ENCODE measurements around the gene CD48. TPM values are rescaled to one million over a fixed set of nuclear protein-coding genes. Genes with fewer than 3 reads are reported as not detected.
"Not testable (repeated sequence)": the region's sequence is repeated elsewhere in the genome, so short reads cannot be mapped to it uniquely, and the experiment has no call there.

Gene CD48
- total and polyA plus RNA-seq, 2 donors = 157 to 208 TPM

DNA sequence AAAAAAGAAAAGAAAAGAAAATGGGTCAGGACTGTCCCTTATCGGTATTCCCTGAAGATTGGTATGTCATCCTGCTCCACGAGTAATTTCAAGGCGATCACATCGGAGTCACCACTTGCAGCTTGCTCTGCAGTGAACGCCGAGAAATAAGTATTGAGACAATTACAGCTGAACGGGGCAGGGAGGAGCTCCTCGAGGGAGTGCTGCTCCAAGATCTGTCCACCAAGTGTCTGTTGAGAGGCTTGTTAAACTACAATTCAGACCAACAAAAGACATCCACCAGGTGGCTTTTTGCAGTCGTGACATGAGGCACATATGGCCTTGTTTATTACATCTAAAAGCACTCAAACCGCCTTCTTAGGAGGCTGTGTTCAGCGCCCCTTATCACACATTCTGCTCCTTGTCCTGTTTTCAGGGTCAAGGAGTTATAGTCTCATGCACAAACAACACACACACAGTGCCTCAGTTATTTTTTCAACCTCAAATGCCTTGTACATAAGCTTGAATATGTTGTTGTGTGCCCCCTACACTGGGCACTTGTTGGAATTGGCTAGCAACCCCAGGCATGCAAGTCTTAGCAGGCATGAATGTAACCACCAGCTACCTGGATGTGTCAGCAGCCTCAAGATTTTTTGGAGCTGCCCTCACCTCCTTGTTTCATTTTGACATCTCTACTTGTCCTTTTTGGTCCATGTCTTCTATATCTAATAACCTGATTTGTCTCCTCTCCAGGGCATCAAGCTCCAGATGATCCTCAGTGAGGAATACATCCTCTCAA is 13.0 kb upstream of the CD48 start:
- Histone ChIP-seq H3K9me3 (ENCODE audit: control insufficient read depth in 2 of 2, insufficient read depth in 1 of 2, low read length in 1 of 2) (no peaks in the 10 kb centered on the region), H3K36me3 (ENCODE audit: control insufficient read depth in 2 of 2, insufficient read depth in 2 of 2, low read length in 1 of 2) (no peaks in the 10 kb centered on the region), H3K27ac (ENCODE audit: low read depth in 1 of 2, low read length in 1 of 2) (no peak overlapping the region), H3K27me3 (ENCODE audit: control insufficient read depth in 2 of 2, insufficient read depth in 1 of 2, low read length in 1 of 2) (no peaks in the 10 kb centered on the region), H3K4me1 (ENCODE audit: control insufficient read depth in 2 of 2, insufficient read depth in 2 of 2, low read length in 2 of 2) (peaks cover 11 to 43% of the 10 kb centered on the region in 2 donors), H3K4me3 (ENCODE audit: low read length in 2 of 2) (no peak overlapping the region)
- peak in 3 of 9 donors; percentile 49 to 81 (median 49) for DNase-seq (ENCODE audit: low read depth in 6 of 9, low spot score in 9 of 9)
- 84% methylated on average over 11 of the region's 11 CpGs for WGBS

DNA sequence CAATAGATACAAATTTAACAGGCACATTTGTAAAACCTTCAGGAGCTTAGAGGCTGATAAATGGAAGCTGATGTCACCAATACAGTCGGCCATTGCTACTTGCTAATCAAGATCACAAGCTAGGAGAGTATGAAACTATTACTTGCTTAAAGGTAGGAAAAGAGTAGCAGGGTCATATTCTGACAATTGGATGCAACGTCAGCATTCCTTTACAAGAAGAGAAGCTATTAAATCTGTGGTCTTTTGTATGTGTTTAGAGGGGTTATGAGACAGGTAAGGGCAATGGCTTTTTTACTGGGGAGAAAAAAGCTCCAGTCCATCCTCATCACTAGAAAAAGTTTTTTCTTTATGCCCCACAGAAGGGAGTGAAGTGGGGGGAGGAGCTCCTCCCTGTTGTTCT is 11.7 kb upstream of the CD48 start:
- Histone ChIP-seq H3K36me3 (ENCODE audit: control insufficient read depth in 2 of 2, insufficient read depth in 2 of 2, low read length in 1 of 2) (no peaks in the 10 kb centered on the region), H3K27me3 (ENCODE audit: control insufficient read depth in 2 of 2, insufficient read depth in 1 of 2, low read length in 1 of 2) (no peaks in the 10 kb centered on the region), H3K4me3 (ENCODE audit: low read length in 2 of 2) (no peak overlapping the region), H3K4me1 (ENCODE audit: control insufficient read depth in 2 of 2, insufficient read depth in 2 of 2, low read length in 2 of 2) (peaks cover 11 to 43% of the 10 kb centered on the region in 2 donors), H3K27ac (ENCODE audit: low read depth in 1 of 2, low read length in 1 of 2) (no peak overlapping the region), H3K9me3 (ENCODE audit: control insufficient read depth in 2 of 2, insufficient read depth in 1 of 2, low read length in 1 of 2) (no peaks in the 10 kb centered on the region)
- no peak for DNase-seq (ENCODE audit: low read depth in 6 of 9, low spot score in 9 of 9)
- 92% methylated on average over 2 of the region's 2 CpGs for WGBS

DNA sequence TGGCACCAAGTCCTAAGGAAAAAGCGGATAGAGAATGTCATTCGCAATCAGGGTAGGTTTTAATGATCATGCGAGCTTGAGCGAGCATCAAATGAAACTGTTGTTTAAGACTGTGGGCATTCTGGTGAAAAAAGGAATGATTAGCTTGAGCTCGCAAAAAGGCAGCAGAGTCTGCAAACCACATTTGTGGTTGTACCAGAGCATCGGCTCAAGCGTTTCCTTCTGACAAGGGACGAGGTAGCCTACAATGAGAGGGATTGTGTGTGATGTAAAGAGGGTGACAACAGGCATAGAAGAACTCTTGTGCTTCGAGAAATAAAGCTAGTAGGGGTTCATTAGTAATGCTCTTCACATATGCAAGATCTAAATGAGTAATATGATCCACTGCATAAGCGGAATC is 11.1 kb upstream of the CD48 start:
- Histone ChIP-seq H3K4me1 (ENCODE audit: control insufficient read depth in 2 of 2, insufficient read depth in 2 of 2, low read length in 2 of 2) (peaks cover 11 to 44% of the 10 kb centered on the region in 2 donors), H3K27me3 (ENCODE audit: control insufficient read depth in 2 of 2, insufficient read depth in 1 of 2, low read length in 1 of 2) (no peaks in the 10 kb centered on the region), H3K4me3 (ENCODE audit: low read length in 2 of 2) (no peak overlapping the region), H3K36me3 (ENCODE audit: control insufficient read depth in 2 of 2, insufficient read depth in 2 of 2, low read length in 1 of 2) (no peaks in the 10 kb centered on the region), H3K27ac (ENCODE audit: low read depth in 1 of 2, low read length in 1 of 2) (no peak overlapping the region), H3K9me3 (ENCODE audit: control insufficient read depth in 2 of 2, insufficient read depth in 1 of 2, low read length in 1 of 2) (no peaks in the 10 kb centered on the region)
- no peak for DNase-seq (ENCODE audit: low read depth in 6 of 9, low spot score in 9 of 9)
- WGBS = 42% methylated on average over 10 of the region's 10 CpGs

DNA sequence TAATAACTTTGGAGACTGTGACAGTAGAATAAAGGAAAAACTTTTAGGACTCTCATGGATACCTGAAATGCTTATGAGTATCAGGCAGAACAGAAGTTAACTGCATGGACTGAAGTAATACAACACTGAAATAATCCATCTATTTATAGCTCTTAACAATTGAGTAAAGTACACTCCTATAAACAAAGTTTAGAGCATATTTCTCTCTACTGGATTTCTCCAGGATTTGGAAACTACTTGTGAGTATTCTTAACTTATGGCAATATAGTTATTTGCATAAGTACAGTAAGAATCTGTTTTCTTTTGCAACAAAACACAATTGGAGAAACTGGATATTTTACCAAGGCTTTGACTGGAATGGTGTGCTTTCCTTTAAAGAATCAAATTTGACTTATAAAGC is 9.9 kb upstream of the CD48 start:
- Histone ChIP-seq H3K27me3 (ENCODE audit: control insufficient read depth in 2 of 2, insufficient read depth in 1 of 2, low read length in 1 of 2) (no peaks in the 10 kb centered on the region), H3K36me3 (ENCODE audit: control insufficient read depth in 2 of 2, insufficient read depth in 2 of 2, low read length in 1 of 2) (no peaks in the 10 kb centered on the region), H3K4me1 (ENCODE audit: control insufficient read depth in 2 of 2, insufficient read depth in 2 of 2, low read length in 2 of 2) (peaks cover 9 to 49% of the 10 kb centered on the region in 2 donors), H3K4me3 (ENCODE audit: low read length in 2 of 2) (no peak overlapping the region), H3K9me3 (ENCODE audit: control insufficient read depth in 2 of 2, insufficient read depth in 1 of 2, low read length in 1 of 2) (no peaks in the 10 kb centered on the region), H3K27ac (ENCODE audit: low read depth in 1 of 2, low read length in 1 of 2) (no peak overlapping the region)
- DNase-seq (ENCODE audit: low read depth in 6 of 9, low spot score in 9 of 9) = no peak

DNA sequence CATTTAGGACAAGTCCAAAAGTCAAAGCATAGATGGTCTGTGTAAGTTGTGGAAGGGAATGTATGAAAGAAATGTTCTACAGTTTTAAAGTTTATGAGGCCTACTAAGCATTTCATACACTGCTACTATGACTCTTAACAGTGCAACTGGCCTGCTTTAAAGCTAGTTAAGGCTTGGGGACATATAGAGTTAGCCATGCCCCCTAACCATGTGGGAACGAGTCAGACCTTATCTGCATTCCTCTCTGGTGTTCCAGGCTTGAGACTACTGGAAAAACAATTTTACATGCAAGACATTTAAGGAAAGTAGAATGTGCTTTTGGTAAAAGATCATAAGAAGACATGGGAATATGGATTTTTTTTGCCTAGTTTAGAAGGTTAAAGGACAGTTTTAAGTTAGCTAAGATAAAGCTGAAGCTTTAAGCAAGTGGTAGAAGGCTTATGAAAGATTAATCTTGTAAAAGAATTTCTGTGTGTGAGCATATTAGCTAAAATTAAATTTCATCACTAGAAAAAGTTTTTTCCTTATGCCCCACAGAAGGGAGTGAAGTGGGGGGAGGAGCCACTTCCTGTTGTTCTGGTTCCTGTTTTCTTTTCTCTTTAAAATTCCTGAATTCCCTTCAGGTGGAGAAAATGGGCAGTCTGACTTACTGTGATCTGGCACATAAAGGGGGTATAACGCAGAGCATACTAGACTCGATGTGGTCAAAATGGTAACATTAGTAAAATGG is 8.9 kb upstream of the CD48 start:
- Histone ChIP-seq H3K4me1 (ENCODE audit: control insufficient read depth in 2 of 2, insufficient read depth in 2 of 2, low read length in 2 of 2) (peaks cover 8 to 42% of the 10 kb centered on the region in 2 donors), H3K27ac (ENCODE audit: low read depth in 1 of 2, low read length in 1 of 2) (no peak overlapping the region), H3K36me3 (ENCODE audit: control insufficient read depth in 2 of 2, insufficient read depth in 2 of 2, low read length in 1 of 2) (no peaks in the 10 kb centered on the region), H3K4me3 (ENCODE audit: low read length in 2 of 2) (no peak overlapping the region), H3K9me3 (ENCODE audit: control insufficient read depth in 2 of 2, insufficient read depth in 1 of 2, low read length in 1 of 2) (no peaks in the 10 kb centered on the region), H3K27me3 (ENCODE audit: control insufficient read depth in 2 of 2, insufficient read depth in 1 of 2, low read length in 1 of 2) (no peaks in the 10 kb centered on the region)
- WGBS = 97% methylated on average over 3 of the region's 3 CpGs
- no peak for DNase-seq (ENCODE audit: low read depth in 6 of 9, low spot score in 9 of 9)

DNA sequence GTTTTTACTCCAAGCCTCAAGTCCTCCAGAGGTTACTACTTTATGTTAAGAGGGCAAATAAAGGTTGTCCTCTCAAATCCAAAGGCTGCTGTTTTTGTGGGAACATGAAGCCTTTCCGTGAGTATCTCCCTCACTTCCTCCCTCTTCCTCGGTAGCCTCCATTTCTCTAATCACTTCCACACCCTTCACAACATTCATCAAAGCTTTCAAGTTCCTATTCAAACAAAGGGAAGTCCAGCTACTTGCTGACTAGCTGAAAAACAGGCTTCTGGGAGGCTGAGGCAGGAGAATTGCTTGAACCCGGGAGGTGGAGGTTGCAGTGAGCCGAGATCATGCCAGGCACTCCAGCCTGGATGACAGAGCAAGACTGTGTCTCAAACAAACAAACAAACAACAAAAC is 6.6 kb upstream of the CD48 start:
- H3K4me3 ChIP-seq (ENCODE audit: low read length in 2 of 2) = no peak overlapping the region
- H3K9me3 ChIP-seq (ENCODE audit: control insufficient read depth in 2 of 2, insufficient read depth in 1 of 2, low read length in 1 of 2) = no peaks in the 10 kb centered on the region
- no peak for DNase-seq (ENCODE audit: low read depth in 6 of 9, low spot score in 9 of 9)
- 96% methylated on average over 4 of the region's 4 CpGs for whole genome bisulfite sequencing
- H3K27ac ChIP-seq (ENCODE audit: low read depth in 1 of 2, low read length in 1 of 2) = no peak overlapping the region
- peaks cover 12 to 35% of the 10 kb centered on the region in 2 donors for H3K4me1 ChIP-seq (ENCODE audit: control insufficient read depth in 2 of 2, insufficient read depth in 2 of 2, low read length in 2 of 2)
- H3K36me3 ChIP-seq (ENCODE audit: control insufficient read depth in 2 of 2, insufficient read depth in 2 of 2, low read length in 1 of 2) = no peaks in the 10 kb centered on the region
- no peaks in the 10 kb centered on the region for H3K27me3 ChIP-seq (ENCODE audit: control insufficient read depth in 2 of 2, insufficient read depth in 1 of 2, low read length in 1 of 2)

DNA sequence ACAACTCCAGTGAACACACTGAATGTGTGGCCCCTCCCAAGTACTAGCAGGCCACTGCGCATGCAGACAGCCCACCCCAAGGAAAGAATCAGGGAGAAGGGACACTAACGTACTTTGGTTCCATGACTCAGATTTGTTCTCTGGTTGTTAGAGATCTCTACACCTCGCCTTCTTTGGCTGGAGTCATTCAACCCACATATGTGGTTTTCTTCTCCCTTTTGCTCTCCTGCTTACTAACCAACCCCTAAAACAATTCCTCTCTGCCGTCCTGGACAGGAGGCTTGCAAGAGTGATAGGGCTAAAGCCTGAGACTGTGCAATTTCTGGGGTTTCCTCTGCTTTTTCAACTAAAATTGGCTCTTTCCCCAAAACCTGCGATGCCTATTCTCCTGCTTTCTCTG is 5.7 kb upstream of the CD48 start:
- no peak for DNase-seq (ENCODE audit: low read depth in 6 of 9, low spot score in 9 of 9)
- H3K4me3 ChIP-seq (ENCODE audit: low read length in 2 of 2) = no peak overlapping the region
- no peaks in the 10 kb centered on the region for H3K36me3 ChIP-seq (ENCODE audit: control insufficient read depth in 2 of 2, insufficient read depth in 2 of 2, low read length in 1 of 2)
- no peak overlapping the region for H3K27ac ChIP-seq (ENCODE audit: low read depth in 1 of 2, low read length in 1 of 2)
- H3K27me3 ChIP-seq (ENCODE audit: control insufficient read depth in 2 of 2, insufficient read depth in 1 of 2, low read length in 1 of 2) = no peaks in the 10 kb centered on the region
- peaks cover 16 to 38% of the 10 kb centered on the region in 2 donors for H3K4me1 ChIP-seq (ENCODE audit: control insufficient read depth in 2 of 2, insufficient read depth in 2 of 2, low read length in 2 of 2)
- 78% methylated on average over 5 of the region's 5 CpGs for WGBS
- no peaks in the 10 kb centered on the region for H3K9me3 ChIP-seq (ENCODE audit: control insufficient read depth in 2 of 2, insufficient read depth in 1 of 2, low read length in 1 of 2)

DNA sequence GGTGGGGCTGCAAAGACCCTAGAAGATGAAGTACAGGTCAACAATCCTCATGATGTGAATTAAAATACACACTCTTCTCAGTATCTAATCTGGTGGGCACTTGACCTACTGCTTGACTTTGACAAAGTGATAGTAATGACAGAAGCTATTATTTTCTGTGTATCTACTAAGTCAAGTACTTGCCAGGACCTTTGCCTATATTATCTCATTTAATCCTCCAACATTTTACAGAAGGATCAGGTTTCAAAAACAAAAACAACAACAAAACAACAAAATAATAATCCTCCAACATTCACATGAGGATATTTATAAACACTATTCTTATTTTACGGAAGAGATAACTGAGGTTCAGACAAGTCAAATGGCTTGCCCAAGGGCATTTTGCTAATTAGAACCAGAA is 4.4 kb upstream of the CD48 start:
- Histone ChIP-seq H3K4me3 (ENCODE audit: low read length in 2 of 2) (no peak overlapping the region), H3K27me3 (ENCODE audit: control insufficient read depth in 2 of 2, insufficient read depth in 1 of 2, low read length in 1 of 2) (no peaks in the 10 kb centered on the region), H3K9me3 (ENCODE audit: control insufficient read depth in 2 of 2, insufficient read depth in 1 of 2, low read length in 1 of 2) (no peaks in the 10 kb centered on the region), H3K27ac (ENCODE audit: low read depth in 1 of 2, low read length in 1 of 2) (no peak overlapping the region), H3K4me1 (ENCODE audit: control insufficient read depth in 2 of 2, insufficient read depth in 2 of 2, low read length in 2 of 2) (peaks cover 17 to 46% of the 10 kb centered on the region in 2 donors), H3K36me3 (ENCODE audit: control insufficient read depth in 2 of 2, insufficient read depth in 2 of 2, low read length in 1 of 2) (no peaks in the 10 kb centered on the region)
- WGBS = 97% methylated on average over 1 of the region's 1 CpG
- no peak for DNase-seq (ENCODE audit: low read depth in 6 of 9, low spot score in 9 of 9)

DNA sequence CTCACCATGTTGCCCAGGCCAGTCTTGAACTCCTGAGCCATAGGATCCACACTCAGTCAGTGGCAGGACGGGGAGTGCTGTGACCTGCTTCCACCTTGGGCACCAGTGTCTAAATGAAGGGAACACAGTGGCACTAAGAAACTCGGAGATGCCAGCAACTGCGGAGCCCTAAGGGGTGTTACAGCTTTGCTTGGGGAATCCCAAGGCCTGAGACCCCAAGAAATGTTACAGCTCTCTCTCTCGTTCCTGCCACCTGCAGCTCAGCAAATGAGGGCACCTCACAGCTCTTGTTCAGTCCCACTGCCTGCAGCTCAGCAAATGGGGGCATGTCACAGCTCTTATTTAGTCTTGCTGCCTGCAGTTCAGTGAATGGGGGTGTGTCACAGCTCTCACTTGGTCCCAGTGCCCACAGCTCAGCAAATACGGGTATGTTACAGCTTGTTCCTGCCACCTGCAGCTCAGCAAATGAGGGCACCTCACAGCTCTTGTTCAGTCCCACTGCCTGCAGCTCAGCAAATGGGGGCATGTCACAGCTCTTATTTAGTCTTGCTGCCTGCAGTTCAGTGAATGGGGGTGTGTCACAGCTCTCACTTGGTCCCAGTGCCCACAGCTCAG is 2.5 kb upstream of the CD48 start:
- peaks cover 31 to 55% of the 10 kb centered on the region in 2 donors for H3K4me1 ChIP-seq (ENCODE audit: control insufficient read depth in 2 of 2, insufficient read depth in 2 of 2, low read length in 2 of 2)
- 55% methylated on average over 5 of the region's 5 CpGs for WGBS
- not testable (repeated sequence) for H3K27me3 ChIP-seq (ENCODE audit: control insufficient read depth in 2 of 2, insufficient read depth in 1 of 2, low read length in 1 of 2)

More for the DNA sequence above, 2.5 kb upstream of the CD48 start:
- Histone ChIP-seq H3K4me3 (ENCODE audit: low read length in 2 of 2) (peak overlapping the region in 1 of 2 donors; percentile 2), H3K27ac (ENCODE audit: low read depth in 1 of 2, low read length in 1 of 2) (peak overlapping the region; percentile 86 to 95)
- peak in 4 of 9 donors; percentile 44 to 81 (median 64) for DNase-seq (ENCODE audit: low read depth in 6 of 9, low spot score in 9 of 9)
- H3K9me3 ChIP-seq (ENCODE audit: control insufficient read depth in 2 of 2, insufficient read depth in 1 of 2, low read length in 1 of 2); H3K36me3 ChIP-seq (ENCODE audit: control insufficient read depth in 2 of 2, insufficient read depth in 2 of 2, low read length in 1 of 2): not testable (repeated sequence)
